CD8-positive, alpha-beta memory T cell (primary cell): ENCODE measurements around the gene KLK11. TPM values are rescaled to one million over a fixed set of nuclear protein-coding genes. Genes with fewer than 3 reads are reported as not detected.
A peak's percentile ranks its signal among the peaks of the same experiment; 100 is the strongest.

Experiments
- CTCF ChIA-PET: fragments of 350-600 bp; sonication (Branson Sonifier 250); formaldehyde crosslinking; loops from one replicate; lab custom pipeline; 2021; ENCODE audit warnings: antibody characterized with exemption; lab: Charles Lee
- POLR2A ChIA-PET: fragments of 350-600 bp; sonication (Branson Sonifier 250); formaldehyde crosslinking; loops from one replicate; lab custom pipeline; 2021; ENCODE audit warnings: antibody characterized with exemption; lab: Charles Lee
- DNase-seq, 5 donors: peaks; one replicate each; pipeline versions ENCODE4 v3.0.0 to v3.0.0-alpha.2; 2020 to 2022; ENCODE audit warnings: mixed read lengths in 1 of 5
- H3K27ac ChIP-seq: one replicate; pipeline ENCODE4 v1.7.0; 2013; ENCODE audit warnings: low read depth, mild to moderate bottlenecking, low read length, moderate library complexity
- H3K27me3 ChIP-seq: 2 replicates; pipeline ENCODE4 v1.7.0; 2013; ENCODE audit warnings: low read length, mild to moderate bottlenecking; ENCODE audit not compliant: insufficient read depth, poor library complexity, severe bottlenecking
- H3K36me3 ChIP-seq: 2 replicates; pipeline ENCODE4 v1.7.0; 2013; ENCODE audit warnings: mild to moderate bottlenecking, low read length, moderate library complexity; ENCODE audit not compliant: insufficient read depth
- H3K4me1 ChIP-seq: 2 replicates; pipeline ENCODE4 v1.7.0; 2013; ENCODE audit warnings: mild to moderate bottlenecking, low read length, moderate library complexity; ENCODE audit not compliant: insufficient read depth
- H3K4me3 ChIP-seq: 2 replicates; pipeline ENCODE4 v1.7.0; 2013; ENCODE audit warnings: mild to moderate bottlenecking, low read length
- H3K9me3 ChIP-seq: 2 replicates; pipeline ENCODE4 v1.7.0; 2013; ENCODE audit warnings: mild to moderate bottlenecking, low read length
- H3K27ac Mint-ChIP-seq, 8 donors: one replicate each; pipeline ENCODE4 v1.8.0; 2020 to 2021; ENCODE audit warnings: mixed read lengths in 8 of 8, mild to moderate bottlenecking in 6 of 8, inconsistent platforms in 3 of 8, moderate library complexity in 3 of 8
- H3K27me3 Mint-ChIP-seq, 2 donors: one replicate each; pipeline ENCODE4 v1.8.0; 2020 to 2021; ENCODE audit warnings: mixed read lengths in 2 of 2, mild to moderate bottlenecking in 1 of 2, moderate library complexity in 1 of 2
- H3K36me3 Mint-ChIP-seq, 3 donors: one replicate each; pipeline ENCODE4 v1.8.0; 2020 to 2021; ENCODE audit warnings: mixed read lengths in 3 of 3, inconsistent platforms in 1 of 3, mild to moderate bottlenecking in 1 of 3
- H3K4me1 Mint-ChIP-seq, 3 donors: one replicate each; pipeline ENCODE4 v1.8.0; 2020 to 2021; ENCODE audit warnings: mixed read lengths in 3 of 3, inconsistent platforms in 1 of 3, mild to moderate bottlenecking in 1 of 3
- H3K4me3 Mint-ChIP-seq, 7 donors: one replicate each; pipeline ENCODE4 v1.8.0; 2020 to 2021; ENCODE audit warnings: mixed read lengths in 7 of 7, mild to moderate bottlenecking in 6 of 7, moderate library complexity in 4 of 7, inconsistent platforms in 2 of 7
- H3K9me3 Mint-ChIP-seq, 5 donors: one replicate each; pipeline ENCODE4 v1.8.0; 2020 to 2022; ENCODE audit warnings: mixed read lengths in 5 of 5, mild to moderate bottlenecking in 3 of 5, moderate library complexity in 2 of 5, inconsistent platforms in 1 of 5
- polyA plus RNA-seq: library from polyadenylated mRNA; unstranded; fragments of 300-500 nt; fragmentation: Illumina TruSeq; gene quantifications from one replicate; pipeline ENCODE4 v1.2.3, GENCODE V29; 2021
- total RNA-seq, 2 experiments: library from RNA; stranded (reverse); gene quantifications; one replicate each; pipeline ENCODE4 v1.2.3, GENCODE V29; 2021

The KLK11 gene
- total and polyA plus RNA-seq, 3 experiments from 2014 or later, result not detected

DNA sequence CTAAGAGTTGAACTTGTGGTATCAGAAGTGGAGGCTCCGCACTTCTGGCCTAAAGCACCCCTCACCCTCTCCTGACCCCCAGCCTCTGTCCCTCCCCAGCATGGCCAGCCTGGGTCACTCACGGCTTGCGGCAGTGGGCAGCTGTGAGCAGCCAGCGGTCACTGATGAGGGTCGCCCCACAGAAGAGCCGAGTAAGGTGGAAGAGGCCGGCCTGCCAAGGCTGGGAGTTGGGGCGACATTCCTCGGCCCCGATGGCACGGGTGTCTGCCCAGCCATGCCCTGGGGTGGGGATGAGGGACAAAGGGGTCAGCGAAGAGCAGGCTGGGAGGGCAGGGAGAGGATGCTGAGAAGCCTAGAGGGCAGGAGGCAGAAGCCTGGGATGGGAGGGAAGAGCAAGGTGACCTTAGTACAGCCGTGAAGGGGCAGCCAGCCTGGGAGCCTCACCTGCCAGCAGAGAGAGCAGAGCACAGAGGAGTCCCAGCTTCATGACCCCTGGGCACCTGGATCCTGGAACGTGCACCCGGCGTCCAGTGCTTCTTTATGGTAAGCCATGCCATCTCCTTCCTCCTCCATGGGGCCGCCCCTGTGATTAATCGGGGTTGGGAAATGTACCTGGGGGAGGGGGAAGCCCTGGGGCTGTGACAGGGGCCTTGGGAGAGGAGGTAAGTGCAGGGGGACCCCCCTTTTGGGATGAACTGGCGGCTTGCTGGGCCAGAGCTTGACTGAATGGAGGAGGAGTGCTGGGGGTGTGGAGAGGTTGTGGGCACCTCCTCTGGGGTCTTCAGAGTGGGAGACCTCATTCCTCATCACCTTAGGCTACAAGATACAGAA, 17.1 kb downstream of the KLK11 start:
- no peaks in the 10 kb centered on the region for H3K4me1 Mint-ChIP-seq
- H3K36me3 Mint-ChIP-seq, result peaks cover 0 to 6% (median 0%) of the 10 kb centered on the region in 3 donors
- Histone ChIP-seq H3K27me3 (peaks cover 5% of the 10 kb centered on the region), H3K36me3 (no peaks in the 10 kb centered on the region), H3K27ac (no peak overlapping the region), H3K4me3 (no peak overlapping the region), H3K4me1 (no peaks in the 10 kb centered on the region), H3K9me3 (no peaks in the 10 kb centered on the region)
- ChIA-PET CTCF (no interaction called here), POLR2A (no interaction called here)
- peaks cover 16 to 35% of the 10 kb centered on the region in 2 donors for H3K27me3 Mint-ChIP-seq
- DNase-seq, result no peak
- peaks cover 0 to 2% (median 0%) of the 10 kb centered on the region in 5 donors for H3K9me3 Mint-ChIP-seq
- H3K27ac Mint-ChIP-seq, result no peak overlapping the region
- H3K4me3 Mint-ChIP-seq, result no peak overlapping the region

DNA sequence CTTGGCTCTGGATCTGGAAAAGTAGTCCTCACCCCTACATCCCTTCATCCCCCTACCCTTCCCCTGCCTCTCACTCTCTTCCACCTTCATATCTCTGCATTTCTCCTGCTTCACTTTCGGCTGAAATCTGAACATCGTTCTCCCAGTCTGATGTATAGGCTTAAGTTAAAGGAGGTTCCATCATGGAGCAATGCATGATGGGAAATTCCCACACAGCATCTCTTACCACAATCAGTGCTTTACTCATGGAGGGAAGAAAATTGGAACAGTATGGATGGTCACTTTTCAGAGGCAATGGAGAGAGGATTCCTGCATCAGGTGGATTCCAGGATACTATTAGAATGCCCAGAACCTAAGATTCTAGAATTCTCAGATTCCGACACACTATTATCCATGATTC, 18.9 kb downstream of the KLK11 start:
- Mint-ChIP-seq H3K9me3 (peaks cover 0 to 2% (median 0%) of the 10 kb centered on the region in 5 donors), H3K27ac (no peak overlapping the region), H3K27me3 (peaks cover 20 to 28% of the 10 kb centered on the region in 2 donors), H3K4me1 (no peaks in the 10 kb centered on the region), H3K4me3 (no peak overlapping the region), H3K36me3 (no peaks in the 10 kb centered on the region)
- Histone ChIP-seq H3K27ac (no peak overlapping the region), H3K36me3 (no peaks in the 10 kb centered on the region), H3K9me3 (no peaks in the 10 kb centered on the region), H3K27me3 (peaks cover under 1% of the 10 kb centered on the region), H3K4me1 (no peaks in the 10 kb centered on the region), H3K4me3 (no peak overlapping the region)
- DNase-seq, result no peak
- POLR2A ChIA-PET, result no interaction called here
- CTCF ChIA-PET, result no interaction called here

DNA sequence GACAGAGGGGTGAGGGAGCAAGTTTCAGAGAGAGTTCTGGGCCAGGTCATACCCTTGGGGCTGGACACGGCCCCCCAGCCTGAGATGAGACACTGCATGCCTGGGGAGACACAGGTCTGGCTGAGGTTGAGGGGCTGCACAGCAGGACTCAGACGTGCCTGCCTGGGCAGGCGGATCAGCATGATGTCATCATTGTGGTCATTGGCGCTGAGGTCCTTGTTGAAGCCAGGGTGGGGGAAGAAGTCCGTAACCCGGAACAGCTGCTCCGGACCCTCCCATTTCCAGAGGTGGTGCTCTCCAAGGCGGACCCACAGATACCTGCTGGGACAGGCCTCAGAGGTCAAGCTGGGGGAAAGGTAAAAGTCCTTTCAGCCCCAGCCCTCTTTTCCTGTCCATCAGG, 20.0 kb downstream of the KLK11 start:
- no peaks in the 10 kb centered on the region for H3K36me3 Mint-ChIP-seq
- H3K4me1 Mint-ChIP-seq, result no peaks in the 10 kb centered on the region
- peaks cover 21 to 36% of the 10 kb centered on the region in 2 donors for H3K27me3 Mint-ChIP-seq
- DNase-seq, result no peak
- no peak overlapping the region for H3K27ac Mint-ChIP-seq
- ChIA-PET CTCF (no interaction called here), POLR2A (no interaction called here)
- no peaks in the 10 kb centered on the region for H3K9me3 ChIP-seq
- no peak overlapping the region for H3K27ac ChIP-seq
- no peaks in the 10 kb centered on the region for H3K4me1 ChIP-seq
- H3K4me3 ChIP-seq, result no peak overlapping the region
- no peaks in the 10 kb centered on the region for H3K36me3 ChIP-seq
- peaks cover 4% of the 10 kb centered on the region for H3K27me3 ChIP-seq
- peaks cover 0 to 2% (median 0%) of the 10 kb centered on the region in 5 donors for H3K9me3 Mint-ChIP-seq
- no peak overlapping the region for H3K4me3 Mint-ChIP-seq

DNA sequence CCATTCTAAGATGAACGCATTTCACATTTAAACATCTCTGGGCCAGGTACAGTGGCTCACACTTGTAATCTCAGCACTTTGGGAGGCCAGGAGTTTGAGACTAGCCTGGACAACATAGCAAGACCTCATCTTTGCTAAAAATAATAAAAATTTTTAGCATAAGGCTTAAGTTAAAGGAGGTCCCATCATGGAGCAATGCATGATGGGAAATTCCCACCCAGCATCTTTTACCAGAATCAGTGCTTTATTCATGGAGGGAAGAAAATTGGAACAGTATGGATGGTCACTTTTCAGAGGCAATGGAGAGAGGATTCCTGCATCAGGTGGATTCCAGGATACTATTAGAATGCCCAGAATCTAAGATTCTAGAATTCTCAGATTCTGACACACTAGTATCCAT, 21.2 kb downstream of the KLK11 start:
- no peaks in the 10 kb centered on the region for H3K4me1 Mint-ChIP-seq
- no peak for DNase-seq
- H3K4me3 ChIP-seq, result no peak overlapping the region

DNA sequence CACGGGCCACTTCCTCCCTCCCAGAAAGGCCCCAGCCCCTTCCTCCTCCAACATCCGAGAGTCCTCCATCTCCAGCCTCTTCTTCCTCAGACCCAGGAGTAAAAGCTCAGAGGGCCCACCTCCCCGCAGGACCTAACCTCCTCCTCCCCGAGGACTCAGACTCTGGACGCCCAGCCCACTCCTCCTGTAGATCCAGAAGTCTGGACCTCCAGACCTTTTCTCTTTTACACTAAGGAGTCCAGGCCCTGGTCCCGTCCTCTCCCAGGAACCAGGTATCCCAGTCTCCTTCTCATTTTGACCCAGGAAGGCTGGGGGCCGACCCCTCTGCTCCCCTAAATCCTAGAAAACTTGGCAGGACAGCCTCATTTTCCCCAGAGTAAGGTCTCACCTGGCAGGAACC, 23.1 kb downstream of the KLK11 start:
- Histone ChIP-seq H3K36me3 (no peaks in the 10 kb centered on the region), H3K27me3 (peaks cover 4% of the 10 kb centered on the region), H3K4me3 (no peak overlapping the region), H3K4me1 (no peaks in the 10 kb centered on the region), H3K9me3 (no peaks in the 10 kb centered on the region), H3K27ac (no peak overlapping the region)
- Mint-ChIP-seq H3K27me3 (peaks cover 29 to 52% of the 10 kb centered on the region in 2 donors), H3K4me3 (no peak overlapping the region), H3K4me1 (no peaks in the 10 kb centered on the region), H3K36me3 (no peaks in the 10 kb centered on the region), H3K27ac (no peak overlapping the region), H3K9me3 (peaks cover 0 to 2% (median 0%) of the 10 kb centered on the region in 5 donors)
- no peak for DNase-seq
- ChIA-PET POLR2A (no interaction called here), CTCF (interaction anchor here (0.6 kb wide), 1 partner anchor 20 kb away, joined by 3 read pairs; no protein-coding TSS in a partner anchor)

More for the DNA sequence above, 21.2 kb downstream of the KLK11 start:
- Mint-ChIP-seq H3K36me3 (no peaks in the 10 kb centered on the region), H3K27ac (no peak overlapping the region), H3K9me3 (peaks cover 0 to 2% (median 0%) of the 10 kb centered on the region in 5 donors), H3K27me3 (peaks cover 22 to 40% of the 10 kb centered on the region in 2 donors), H3K4me3 (no peak overlapping the region)
- Histone ChIP-seq H3K27ac (no peak overlapping the region), H3K9me3 (no peaks in the 10 kb centered on the region), H3K27me3 (peaks cover 4% of the 10 kb centered on the region), H3K36me3 (no peaks in the 10 kb centered on the region), H3K4me1 (no peaks in the 10 kb centered on the region)
- POLR2A ChIA-PET, result no interaction called here
- CTCF ChIA-PET, result no interaction called here

DNA sequence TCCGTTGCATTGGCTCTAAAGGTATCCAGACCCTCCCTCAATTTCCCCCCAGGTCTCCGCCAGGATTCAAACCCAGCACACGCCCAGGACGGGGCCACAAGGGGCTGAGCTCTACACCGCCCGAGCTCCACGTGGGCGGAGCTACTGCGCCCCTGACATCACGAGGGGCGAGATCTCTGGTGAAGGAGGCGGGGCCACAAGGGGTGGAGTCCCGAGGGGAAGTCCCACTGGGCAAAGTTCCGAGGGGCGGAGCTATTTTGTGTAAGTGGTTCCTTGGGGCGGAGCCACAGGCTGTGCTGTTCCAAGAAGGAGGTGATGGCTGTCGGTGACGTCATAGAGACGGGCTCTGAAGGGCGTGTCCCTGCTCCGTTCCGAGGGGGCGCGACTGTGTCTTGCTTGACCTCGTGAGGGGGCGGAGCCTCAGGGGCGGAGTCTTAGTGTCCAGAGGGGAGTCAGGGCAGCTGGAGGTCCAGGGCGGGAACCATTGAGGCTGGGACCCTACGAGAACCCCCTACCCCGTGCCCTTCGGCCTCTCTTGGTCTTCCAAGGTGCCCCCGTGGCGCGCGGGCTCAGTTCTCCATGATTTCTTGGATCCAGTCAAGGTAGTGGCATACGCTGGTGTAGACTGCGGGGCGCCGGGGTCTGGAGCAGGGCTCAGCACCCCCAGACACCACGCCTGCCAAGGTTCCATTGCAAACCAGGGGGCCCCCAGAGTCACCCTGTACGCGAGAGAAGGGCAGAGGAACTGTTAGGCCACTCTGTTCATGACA, 23.7 kb downstream of the KLK11 start:
- Mint-ChIP-seq H3K27ac (no peak overlapping the region), H3K9me3 (peaks cover 0 to 2% (median 0%) of the 10 kb centered on the region in 5 donors), H3K36me3 (no peaks in the 10 kb centered on the region), H3K4me1 (no peaks in the 10 kb centered on the region), H3K27me3 (peaks cover 31 to 57% of the 10 kb centered on the region in 2 donors), H3K4me3 (peak overlapping the region in 1 of 7 donors; percentile 12)
- DNase-seq, result peak in 1 of 5 donors; percentile 2
- POLR2A ChIA-PET, result no interaction called here
- no peaks in the 10 kb centered on the region for H3K9me3 ChIP-seq
- H3K4me3 ChIP-seq, result no peak overlapping the region
- peaks cover 4% of the 10 kb centered on the region for H3K27me3 ChIP-seq
- H3K4me1 ChIP-seq, result no peaks in the 10 kb centered on the region
- CTCF ChIA-PET, result no interaction called here
- H3K27ac ChIP-seq, result no peak overlapping the region
- no peaks in the 10 kb centered on the region for H3K36me3 ChIP-seq

DNA sequence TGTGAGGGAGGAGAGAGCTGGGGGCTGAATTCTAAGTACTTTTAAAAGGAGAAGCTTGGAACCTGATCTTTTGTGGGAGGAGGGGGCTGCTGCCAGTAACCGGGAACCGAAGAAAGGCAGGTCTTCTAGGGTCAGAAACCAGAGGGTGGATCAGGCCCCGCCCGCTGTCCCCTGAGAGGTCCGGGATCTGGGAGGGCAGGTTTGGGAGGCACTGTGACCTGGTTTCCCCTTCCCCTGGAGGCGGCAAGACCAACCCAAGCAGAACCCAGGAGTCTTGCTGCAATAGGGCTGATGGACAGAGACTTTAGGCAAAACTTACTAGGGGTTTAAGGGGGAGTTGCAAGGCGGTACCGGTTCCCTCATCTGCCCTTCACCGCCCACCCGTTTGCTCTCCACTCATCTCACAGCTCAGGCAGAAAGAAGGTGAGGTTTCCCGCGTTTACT, 24.3 kb downstream of the KLK11 start:
- Histone ChIP-seq H3K36me3 (no peaks in the 10 kb centered on the region), H3K4me1 (no peaks in the 10 kb centered on the region), H3K27ac (no peak overlapping the region), H3K4me3 (no peak overlapping the region), H3K27me3 (peaks cover 4% of the 10 kb centered on the region), H3K9me3 (no peaks in the 10 kb centered on the region)
- peaks cover 0 to 2% (median 0%) of the 10 kb centered on the region in 5 donors for H3K9me3 Mint-ChIP-seq
- H3K27ac Mint-ChIP-seq, result no peak overlapping the region
- CTCF ChIA-PET, result no interaction called here
- POLR2A ChIA-PET, result no interaction called here
- H3K27me3 Mint-ChIP-seq, result peaks cover 36 to 52% of the 10 kb centered on the region in 2 donors
- no peaks in the 10 kb centered on the region for H3K4me1 Mint-ChIP-seq
- H3K4me3 Mint-ChIP-seq, result no peak overlapping the region
- H3K36me3 Mint-ChIP-seq, result no peaks in the 10 kb centered on the region
- no peak for DNase-seq

DNA sequence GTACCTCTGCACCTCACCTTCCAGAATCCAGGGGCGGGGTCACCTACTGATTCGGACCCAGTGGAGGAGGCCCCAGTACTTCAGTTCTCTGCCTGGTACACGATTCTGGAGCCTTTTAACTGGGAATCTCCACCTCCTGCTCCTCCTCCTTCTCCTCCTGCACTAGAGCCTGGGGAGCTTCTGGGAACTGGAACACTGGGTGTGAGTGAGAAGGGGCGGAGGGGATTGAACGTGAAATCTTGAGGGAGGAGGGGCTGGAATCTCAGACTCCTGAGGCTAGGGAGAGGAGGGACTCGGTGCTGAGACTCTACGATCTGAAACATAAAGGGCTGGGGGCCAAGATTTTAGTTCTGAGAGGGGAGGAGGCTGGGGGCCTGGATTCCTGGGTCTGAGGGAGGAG, 24.9 kb downstream of the KLK11 start, which contains the start of gene KLK8:
Gene KLK8 (minus strand): TSS at position 90 of the 400 bp plus-strand sequence. CDS start 437 bp downstream, outside the sequence.
- H3K27me3 Mint-ChIP-seq, result peaks cover 38 to 55% of the 10 kb centered on the region in 2 donors
- H3K36me3 ChIP-seq, result no peaks in the 10 kb centered on the region
- H3K9me3 Mint-ChIP-seq, result peaks cover 0 to 2% (median 0%) of the 10 kb centered on the region in 5 donors
- H3K4me1 ChIP-seq, result no peaks in the 10 kb centered on the region
- H3K9me3 ChIP-seq, result no peaks in the 10 kb centered on the region
- no peaks in the 10 kb centered on the region for H3K36me3 Mint-ChIP-seq
- peak within 1 kb of the TSS in 1 of 7 donors; percentile 12 for H3K4me3 Mint-ChIP-seq
- peaks cover 4% of the 10 kb centered on the region for H3K27me3 ChIP-seq
- H3K27ac Mint-ChIP-seq, result no peak within 1 kb of the TSS
- H3K27ac ChIP-seq, result no peak within 1 kb of the TSS
- DNase-seq, result no peak
- H3K4me1 Mint-ChIP-seq, result no peaks in the 10 kb centered on the region
- H3K4me3 ChIP-seq, result no peak within 1 kb of the TSS
- CTCF ChIA-PET, result no interaction called here
- POLR2A ChIA-PET, result no interaction called here
